NB4 (cell line): ENCODE data around the gene SMCHD1.

Experiments used
- CTCF ChIP-seq: IDR thresholded peaks from one replicate; pipeline ENCODE4 v1.5.1; 2012; ENCODE audit warnings: low read depth, low read length
- MAX ChIP-seq: IDR thresholded peaks from 2 replicates; pipeline ENCODE4 v1.6.1; 2011; ENCODE audit warnings: low read depth, low read length
- MYC ChIP-seq: IDR thresholded peaks from 2 replicates; pipeline ENCODE4 v1.6.1; 2011; ENCODE audit warnings: low read depth, low read length
- POLR2A ChIP-seq: IDR thresholded peaks from 2 replicates; pipeline ENCODE4 v1.6.1; 2011; ENCODE audit warnings: mild to moderate bottlenecking; ENCODE audit not compliant: insufficient read length; ENCODE audit errors: extremely low read depth

- no peak for TF ChIP-seq CTCF
- no peak for TF ChIP-seq POLR2A
- no peak for TF ChIP-seq MAX
- TF ChIP-seq MYC = no peak
These were observed 138.6 kb downstream of the SMCHD1 start for GRCh38 chr18:2794159-2794558.
